IMR-90 (cell line): ENCODE data around the gene COL5A2. TPM values are rescaled to one million over a fixed set of nuclear protein-coding genes. Genes with fewer than 3 reads are reported as not detected.

Experiments used
- ATAC-seq: fragments of 200-7000 bp; cut with Tn5 transposase; 2 replicates; pipeline ENCODE4 v1.9.1; 2020; ENCODE audit warnings: low read depth, mild to moderate bottlenecking, moderate library complexity
- BruUV-seq: library from RNA; stranded (reverse); fragments of 400-500 nt; replicated peaks from 2 replicates; lab custom pipeline; 2021; lab: Mats Ljungman, UMichigan
- CTCF ChIA-PET: fragments of 300-600 bp; formaldehyde crosslinking; extraction: SDS; loops from one replicate; lab custom pipeline; 2021; ENCODE audit warnings: antibody characterized with exemption; lab: Yijun Ruan, JAX
- POLR2A ChIA-PET: fragments of 300-600 bp; sonication (Branson Sonifier 250); formaldehyde crosslinking; loops from one replicate; lab custom pipeline; 2022; ENCODE audit warnings: antibody characterized with exemption; ENCODE audit not compliant: unreplicated experiment; lab: Charles Lee
- DNase-seq: peaks from one replicate; pipeline ENCODE4 v3.0.0; 2013
- H2AFZ ChIP-seq: replicated peaks from 2 replicates; pipeline ENCODE3; 2013; ENCODE audit warnings: low read length, mild to moderate bottlenecking; ENCODE audit not compliant: poor library complexity
- H2AK5ac ChIP-seq: 2 replicates; pipeline ENCODE4 v1.6.1; 2013; ENCODE audit warnings: low read depth, low read length, inconsistent platforms
- H2AK9ac ChIP-seq: replicated peaks from 2 replicates; pipeline ENCODE3; 2013; ENCODE audit warnings: mild to moderate bottlenecking, low read depth, low read length, moderate library complexity; ENCODE audit not compliant: poor library complexity
- H2BK120ac ChIP-seq: 2 replicates; pipeline ENCODE4 v1.6.1; 2013; ENCODE audit warnings: low read depth, low read length, inconsistent platforms
- H2BK15ac ChIP-seq: 3 replicates; pipeline ENCODE4 v1.6.1; 2013; ENCODE audit warnings: low read depth, low read length, inconsistent platforms
- H2BK20ac ChIP-seq: 2 replicates; pipeline ENCODE4 v1.6.1; 2013; ENCODE audit warnings: low read depth, mild to moderate bottlenecking, inconsistent platforms, low read length, moderate library complexity
- H2BK5ac ChIP-seq: 2 replicates; pipeline ENCODE4 v1.6.1; 2013; ENCODE audit warnings: mild to moderate bottlenecking, low read depth, low read length, inconsistent platforms; ENCODE audit not compliant: poor library complexity, severe bottlenecking
- H3K14ac ChIP-seq: replicated peaks from 2 replicates; pipeline ENCODE4 v1.6.1; 2013; ENCODE audit warnings: low read depth, low read length, inconsistent platforms
- H3K18ac ChIP-seq: 2 replicates; pipeline ENCODE4 v1.6.1; 2013; ENCODE audit warnings: low read depth, low read length, control low read depth
- H3K23ac ChIP-seq: 2 replicates; pipeline ENCODE4 v1.6.1; 2013; ENCODE audit warnings: low read depth, low read length, inconsistent platforms
- H3K27ac ChIP-seq: 2 replicates; pipeline ENCODE4 v1.5.1; 2013; ENCODE audit warnings: mild to moderate bottlenecking, control low read depth, low read length; ENCODE audit not compliant: insufficient read depth
- H3K27me3 ChIP-seq: 2 replicates; pipeline ENCODE4 v1.6.1; 2013; ENCODE audit warnings: low read length; ENCODE audit not compliant: control insufficient read depth, insufficient read depth
- H3K36me3 ChIP-seq: 2 replicates; pipeline ENCODE4 v1.6.1; 2013; ENCODE audit warnings: low read length, mixed read lengths; ENCODE audit not compliant: control insufficient read depth, insufficient read depth
- H3K4ac ChIP-seq: 2 replicates; pipeline ENCODE4 v1.6.1; 2013; ENCODE audit warnings: low read depth, low read length, inconsistent platforms
- H3K4me1 ChIP-seq: 2 replicates; pipeline ENCODE4 v1.6.1; 2013; ENCODE audit warnings: low read length, mixed read lengths; ENCODE audit not compliant: control insufficient read depth, insufficient read depth
- H3K4me2 ChIP-seq: 2 replicates; pipeline ENCODE4 v1.6.1; 2013; ENCODE audit warnings: low read depth, mild to moderate bottlenecking, control low read depth, low read length, moderate library complexity
- H3K4me3 ChIP-seq: 2 replicates; pipeline ENCODE4 v1.5.1; 2013; ENCODE audit warnings: low read depth, mild to moderate bottlenecking, control low read depth, low read length, moderate library complexity; ENCODE audit not compliant: insufficient read depth
- H3K56ac ChIP-seq: 2 replicates; pipeline ENCODE4 v1.6.1; 2013; ENCODE audit warnings: low read length, inconsistent platforms; ENCODE audit not compliant: insufficient read depth; ENCODE audit errors: extremely low read depth
- H3K79me1 ChIP-seq, 2 experiments: 2 replicates each; pipeline ENCODE4 v1.6.1; 2013; ENCODE audit warnings: low read length in 2 of 2, inconsistent platforms in 1 of 2, low read depth in 1 of 2
- H3K9ac ChIP-seq: 2 replicates; pipeline ENCODE4 v1.6.1; 2013; ENCODE audit warnings: low read depth, low read length, control low read depth
- H3K9me1 ChIP-seq: 2 replicates; pipeline ENCODE4 v1.6.1; 2013; ENCODE audit warnings: low read length, inconsistent platforms; ENCODE audit not compliant: insufficient read depth
- H3K9me3 ChIP-seq: 2 replicates; pipeline ENCODE4 v1.6.1; 2013; ENCODE audit warnings: low read length; ENCODE audit not compliant: control insufficient read depth, insufficient read depth
- H4K20me1 ChIP-seq: 2 replicates; pipeline ENCODE4 v1.6.1; 2013; ENCODE audit warnings: low read length, inconsistent platforms; ENCODE audit not compliant: insufficient read depth
- H4K5ac ChIP-seq: 2 replicates; pipeline ENCODE4 v1.6.1; 2013; ENCODE audit warnings: mild to moderate bottlenecking, low read depth, low read length, control low read depth
- H4K8ac ChIP-seq, 2 experiments: 2 replicates each; pipeline ENCODE4 v1.6.1; 2013; ENCODE audit warnings: low read depth in 2 of 2, low read length in 2 of 2, control low read depth in 1 of 2, inconsistent platforms in 1 of 2
- H4K91ac ChIP-seq: 2 replicates; pipeline ENCODE4 v1.6.1; 2013; ENCODE audit warnings: low read depth, low read length, inconsistent platforms; ENCODE audit not compliant: insufficient read depth
- FOS ChIP-seq: fragments of 150-350 bp; IDR thresholded peaks from 2 replicates; pipeline ENCODE4 v1.6.1; 2016; ENCODE audit warnings: low read depth, low read length
- MAZ ChIP-seq: IDR thresholded peaks from 2 replicates; pipeline ENCODE4 v1.6.1; 2012; ENCODE audit warnings: low read depth, mild to moderate bottlenecking, low read length, improper control_type of control experiment, moderate library complexity, borderline replicate concordance
- NFE2L2 ChIP-seq: fragments of 150-350 bp; IDR thresholded peaks from 2 replicates; pipeline ENCODE4 v1.6.1; 2016; ENCODE audit warnings: low read depth, mild to moderate bottlenecking, low read length
- RCOR1 ChIP-seq: IDR thresholded peaks from 2 replicates; pipeline ENCODE4 v1.6.1; 2012; ENCODE audit warnings: mild to moderate bottlenecking, low read length, improper control_type of control experiment; ENCODE audit not compliant: insufficient replicate concordance
- RFX5 ChIP-seq: IDR thresholded peaks from 2 replicates; pipeline ENCODE4 v1.8.0; 2012; ENCODE audit warnings: low read depth, mild to moderate bottlenecking, low read length, moderate library complexity
- SMC3 ChIP-seq: fragments of 150-350 bp; IDR thresholded peaks from 2 replicates; pipeline ENCODE4 v1.6.1; 2016; ENCODE audit warnings: low read depth, mild to moderate bottlenecking, antibody characterized with exemption, low read length, moderate library complexity
- WGBS, 2 experiments: methylation state at CpG; one replicate each; pipeline versions ENCODE4 v1.1.5 to v1.1.7; 2013; ENCODE audit warnings: missing lambda C conversion rate in 2 of 2; ENCODE audit not compliant: insufficient read length in 1 of 2; ENCODE audit errors: extremely low coverage in 2 of 2; 5-methylcytosine and 5-hydroxymethylcytosine counted together
- dilution Hi-C: fragments of 300-500 bp; cut with HindIII; formaldehyde crosslinking; loops from one replicate; pipeline ENCODE4 v1.14.3; 2018; ENCODE audit warnings: low sequenced_read_pairs; ENCODE audit not compliant: unreplicated experiment
- in situ Hi-C: fragments of 300-500 bp; cut with MboI; formaldehyde crosslinking; loops from 3 replicates; pipeline ENCODE4 v1.14.3; 2019; ENCODE audit warnings: low sequenced_read_pairs, inconsistent platforms, mixed read lengths
- intact Hi-C: fragments of 100-400 bp; cut with micrococcal nuclease; formaldehyde crosslinking; loops from 2 replicates; pipeline ENCODE4 v1.10.0; 2022
- polyA plus RNA-seq, 3 experiments: library from polyadenylated mRNA; depleted of rRNA; stranded (reverse); fragments of >200 nt; gene quantifications; 2 replicates each; pipeline ENCODE4 v1.2.3, GENCODE V29; 2012; ENCODE audit warnings: low replicate concordance in 1 of 3
- total RNA-seq: library from RNA; depleted of rRNA; stranded (reverse); fragments of >200 nt; gene quantifications from 2 replicates; pipeline ENCODE4 v1.2.3, GENCODE V29; 2012
- TF ChIP-seq, protein P1 (sequence below): fragments of 150-350 bp; IDR thresholded peaks from 2 replicates; pipeline ENCODE4 v1.6.1; 2016; ENCODE audit warnings: low read depth, mild to moderate bottlenecking, low read length, moderate library complexity, borderline replicate concordance

COL5A2 gene
- total and polyA plus RNA-seq, 2 of the 4 experiments (the other 2 are of a cell fraction): 181 to 257 TPM

DNA sequence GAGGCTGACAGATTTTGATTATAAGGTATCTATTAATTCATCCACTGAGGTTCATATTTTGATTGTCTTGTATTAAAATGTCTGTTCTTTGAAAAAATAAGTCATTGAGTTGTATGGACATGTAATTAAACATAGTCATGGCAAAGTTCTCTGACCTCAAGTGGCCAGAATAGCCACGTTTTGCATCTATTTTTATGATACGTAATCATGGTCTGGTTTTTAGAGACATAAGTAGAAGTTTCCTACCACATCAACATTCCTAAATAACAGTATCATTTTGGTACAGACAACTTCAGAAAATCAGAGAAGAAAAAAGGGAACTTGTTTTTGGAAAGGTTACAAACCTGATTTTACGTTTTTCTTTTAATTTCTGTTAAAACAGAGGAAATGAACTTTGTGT lies 47.6 kb downstream of the COL5A2 start:
- no peak overlapping the region for H2BK15ac ChIP-seq
- H4K91ac ChIP-seq: no peak overlapping the region
- H3K4me2 ChIP-seq: no peak overlapping the region
- no peak overlapping the region for H4K5ac ChIP-seq
- H3K27me3 ChIP-seq: no peaks in the 10 kb centered on the region
- peaks cover 10% of the 10 kb centered on the region for H3K4me1 ChIP-seq
- peaks cover 3% of the 10 kb centered on the region; the same call in 1 of the 2 replicates for H3K9me1 ChIP-seq
- no peak overlapping the region for H3K9ac ChIP-seq
- ChIA-PET POLR2A (no interaction called here), CTCF (interaction anchor here (0.8 kb wide), 1 partner anchor 12 kb away, joined by 3 read pairs; no protein-coding TSS in a partner anchor)
- DNase-seq (no peak), ATAC-seq (no peak)
- H3K14ac ChIP-seq: 0 out of 2 replicates have a peak overlapping the region, but pooled peaks have one; percentile 31
- in situ Hi-C loops (no loop called here), dilution Hi-C loops (no loop called here), intact Hi-C loops (no loop called here)
- no peak overlapping the region for H2BK20ac ChIP-seq
- H3K4me3 ChIP-seq: no peak overlapping the region
- H4K8ac ChIP-seq: no peak overlapping the region
- no peak overlapping the region for H3K27ac ChIP-seq
- no peak overlapping the region for H3K4ac ChIP-seq
- H3K79me1 ChIP-seq: peaks cover 3 to 44% of the 10 kb centered on the region in 2 experiments; a peak in 3 of 4 replicates
- peak overlapping the region; percentile 85 for H2BK5ac ChIP-seq
- H4K20me1 ChIP-seq: peaks cover 8% of the 10 kb centered on the region; the same call in 1 of the 2 replicates
- no peak overlapping the region for H2BK120ac ChIP-seq
- H3K18ac ChIP-seq: no peak overlapping the region
- no peak overlapping the region for H2AFZ ChIP-seq
- H2AK9ac ChIP-seq: no peak overlapping the region
- H3K56ac ChIP-seq: no peak overlapping the region
- H3K9me3 ChIP-seq: no peaks in the 10 kb centered on the region
- WGBS, 2 experiments: no CpG with 5 or more reads among the region's 3 CpGs
- no peak overlapping the region for H2AK5ac ChIP-seq
- H3K23ac ChIP-seq: no peak overlapping the region
- no TSS peak for BruUV-seq
- TF ChIP-seq, protein P1, sequence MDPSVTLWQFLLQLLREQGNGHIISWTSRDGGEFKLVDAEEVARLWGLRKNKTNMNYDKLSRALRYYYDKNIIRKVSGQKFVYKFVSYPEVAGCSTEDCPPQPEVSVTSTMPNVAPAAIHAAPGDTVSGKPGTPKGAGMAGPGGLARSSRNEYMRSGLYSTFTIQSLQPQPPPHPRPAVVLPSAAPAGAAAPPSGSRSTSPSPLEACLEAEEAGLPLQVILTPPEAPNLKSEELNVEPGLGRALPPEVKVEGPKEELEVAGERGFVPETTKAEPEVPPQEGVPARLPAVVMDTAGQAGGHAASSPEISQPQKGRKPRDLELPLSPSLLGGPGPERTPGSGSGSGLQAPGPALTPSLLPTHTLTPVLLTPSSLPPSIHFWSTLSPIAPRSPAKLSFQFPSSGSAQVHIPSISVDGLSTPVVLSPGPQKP: no peak
- no peak for TF ChIP-seq NFE2L2
- TF ChIP-seq RCOR1: no peak
- no peak for TF ChIP-seq FOS
- no peak for TF ChIP-seq SMC3
- no peak for TF ChIP-seq MAZ
- no peak for TF ChIP-seq RFX5
- H3K36me3 ChIP-seq: peaks cover 9% of the 10 kb centered on the region
